ENCODE results near the gene ACO1.

The ACO1 gene

DNA sequence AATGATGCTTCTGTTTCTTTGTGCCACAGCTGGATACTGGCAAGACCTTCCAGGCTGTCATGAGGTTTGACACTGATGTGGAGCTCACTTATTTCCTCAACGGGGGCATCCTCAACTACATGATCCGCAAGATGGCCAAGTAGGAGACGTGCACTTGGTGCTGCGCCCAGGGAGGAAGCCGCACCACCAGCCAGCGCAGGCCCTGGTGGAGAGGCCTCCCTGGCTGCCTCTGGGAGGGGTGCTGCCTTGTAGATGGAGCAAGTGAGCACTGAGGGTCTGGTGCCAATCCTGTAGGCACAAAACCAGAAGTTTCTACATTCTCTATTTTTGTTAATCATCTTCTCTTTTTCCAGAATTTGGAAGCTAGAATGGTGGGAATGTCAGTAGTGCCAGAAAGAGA lies 65.5 kb downstream of the ACO1 start:
- no peaks in the 10 kb centered on the region for H3K4me1 ChIP-seq
- DNase-seq: no peak
- no peaks in the 10 kb centered on the region for H3K9me3 ChIP-seq
- no peaks in the 10 kb centered on the region for H3K36me3 ChIP-seq
- no peak overlapping the region for H3K4me3 ChIP-seq (ENCODE audit: low read depth, low read length)
- H3K27me3 ChIP-seq: no peaks in the 10 kb centered on the region
- TF ChIP-seq, protein P1, sequence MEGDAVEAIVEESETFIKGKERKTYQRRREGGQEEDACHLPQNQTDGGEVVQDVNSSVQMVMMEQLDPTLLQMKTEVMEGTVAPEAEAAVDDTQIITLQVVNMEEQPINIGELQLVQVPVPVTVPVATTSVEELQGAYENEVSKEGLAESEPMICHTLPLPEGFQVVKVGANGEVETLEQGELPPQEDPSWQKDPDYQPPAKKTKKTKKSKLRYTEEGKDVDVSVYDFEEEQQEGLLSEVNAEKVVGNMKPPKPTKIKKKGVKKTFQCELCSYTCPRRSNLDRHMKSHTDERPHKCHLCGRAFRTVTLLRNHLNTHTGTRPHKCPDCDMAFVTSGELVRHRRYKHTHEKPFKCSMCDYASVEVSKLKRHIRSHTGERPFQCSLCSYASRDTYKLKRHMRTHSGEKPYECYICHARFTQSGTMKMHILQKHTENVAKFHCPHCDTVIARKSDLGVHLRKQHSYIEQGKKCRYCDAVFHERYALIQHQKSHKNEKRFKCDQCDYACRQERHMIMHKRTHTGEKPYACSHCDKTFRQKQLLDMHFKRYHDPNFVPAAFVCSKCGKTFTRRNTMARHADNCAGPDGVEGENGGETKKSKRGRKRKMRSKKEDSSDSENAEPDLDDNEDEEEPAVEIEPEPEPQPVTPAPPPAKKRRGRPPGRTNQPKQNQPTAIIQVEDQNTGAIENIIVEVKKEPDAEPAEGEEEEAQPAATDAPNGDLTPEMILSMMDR (IDR thresholded peaks at IDR 0.05; ENCODE audit: low read depth, low read length): no peak

DNA sequence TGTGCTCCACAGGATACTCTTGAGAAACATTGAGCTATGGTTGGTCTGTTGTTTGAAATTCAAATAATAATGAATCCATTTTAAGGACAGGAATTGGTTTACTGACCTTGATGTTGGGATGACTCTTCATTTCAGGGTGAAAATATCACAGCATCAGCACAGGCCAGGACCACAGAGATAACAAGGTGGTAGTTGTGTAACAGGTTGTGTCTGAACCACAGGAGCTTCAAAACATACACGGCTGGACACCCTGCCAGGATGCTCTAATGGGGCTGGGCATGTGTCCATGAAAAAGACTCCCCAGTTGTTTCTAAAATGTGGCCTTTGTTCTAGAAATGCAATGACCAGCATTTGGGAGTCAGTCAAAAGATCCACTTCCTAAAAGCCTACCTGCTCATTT lies 69.8 kb downstream of the ACO1 start:
- no peak overlapping the region for H3K4me3 ChIP-seq (ENCODE audit: low read depth, low read length)
- H3K27me3 ChIP-seq: no peaks in the 10 kb centered on the region
- no peaks in the 10 kb centered on the region for H3K36me3 ChIP-seq
- TF ChIP-seq, protein P1 (IDR thresholded peaks at IDR 0.05; ENCODE audit: low read depth, low read length): no peak
- no peaks in the 10 kb centered on the region for H3K4me1 ChIP-seq
- DNase-seq: no peak
- no peaks in the 10 kb centered on the region for H3K9me3 ChIP-seq

DNA sequence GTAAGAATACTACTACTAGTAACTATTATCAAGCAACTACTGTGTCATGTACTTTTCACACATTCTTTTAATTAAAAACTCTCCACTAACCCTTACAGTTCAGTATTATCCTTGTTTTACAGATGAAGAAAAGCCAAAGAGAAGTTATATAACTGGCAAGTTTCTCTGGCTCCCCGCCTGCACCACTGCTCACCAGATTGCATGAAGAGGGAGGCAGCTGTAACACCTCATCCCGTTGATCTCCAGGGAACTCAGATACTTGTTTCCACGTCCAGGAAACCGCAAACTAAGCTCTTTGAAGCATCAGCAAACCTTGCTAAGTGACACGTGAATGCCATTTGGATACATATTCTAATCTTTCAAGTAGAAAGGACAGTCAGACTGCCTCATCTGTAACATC lies 71.3 kb downstream of the ACO1 start:
- no peaks in the 10 kb centered on the region for H3K27me3 ChIP-seq
- TF ChIP-seq, protein P1 (IDR thresholded peaks at IDR 0.05; ENCODE audit: low read depth, low read length): no peak
- no peak for DNase-seq

DNA sequence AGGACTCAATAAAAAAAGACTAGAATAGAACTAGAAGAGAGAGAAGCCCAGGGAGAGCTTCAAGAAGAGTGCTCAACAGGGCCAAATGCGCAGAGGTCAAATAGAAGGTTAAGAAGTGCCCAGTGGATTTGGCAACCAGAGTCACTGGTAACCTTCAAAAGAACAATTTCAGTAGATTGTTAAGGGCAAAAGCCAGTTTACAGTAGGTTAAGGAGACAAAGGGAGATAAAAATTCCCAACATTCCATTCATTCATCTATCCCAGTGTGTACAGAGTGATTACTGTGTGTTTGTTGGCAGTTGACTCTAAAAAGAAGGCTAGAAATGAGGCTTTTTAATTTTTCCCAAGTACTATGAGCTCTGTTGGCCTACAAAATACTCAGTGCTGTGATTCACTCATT lies 72.1 kb downstream of the ACO1 start:
- Histone ChIP-seq H3K36me3 (no peaks in the 10 kb centered on the region), H3K4me1 (no peaks in the 10 kb centered on the region), H3K9me3 (no peaks in the 10 kb centered on the region), H3K27me3 (no peaks in the 10 kb centered on the region), H3K4me3 (ENCODE audit: low read depth, low read length) (no peak overlapping the region)
- TF ChIP-seq, protein P1 (IDR thresholded peaks at IDR 0.05; ENCODE audit: low read depth, low read length): no peak
- no peak for DNase-seq

More for the DNA sequence above, 71.3 kb downstream of the ACO1 start:
- Histone ChIP-seq H3K4me3 (ENCODE audit: low read depth, low read length) (no peak overlapping the region), H3K36me3 (no peaks in the 10 kb centered on the region), H3K9me3 (no peaks in the 10 kb centered on the region), H3K4me1 (no peaks in the 10 kb centered on the region)

DNA sequence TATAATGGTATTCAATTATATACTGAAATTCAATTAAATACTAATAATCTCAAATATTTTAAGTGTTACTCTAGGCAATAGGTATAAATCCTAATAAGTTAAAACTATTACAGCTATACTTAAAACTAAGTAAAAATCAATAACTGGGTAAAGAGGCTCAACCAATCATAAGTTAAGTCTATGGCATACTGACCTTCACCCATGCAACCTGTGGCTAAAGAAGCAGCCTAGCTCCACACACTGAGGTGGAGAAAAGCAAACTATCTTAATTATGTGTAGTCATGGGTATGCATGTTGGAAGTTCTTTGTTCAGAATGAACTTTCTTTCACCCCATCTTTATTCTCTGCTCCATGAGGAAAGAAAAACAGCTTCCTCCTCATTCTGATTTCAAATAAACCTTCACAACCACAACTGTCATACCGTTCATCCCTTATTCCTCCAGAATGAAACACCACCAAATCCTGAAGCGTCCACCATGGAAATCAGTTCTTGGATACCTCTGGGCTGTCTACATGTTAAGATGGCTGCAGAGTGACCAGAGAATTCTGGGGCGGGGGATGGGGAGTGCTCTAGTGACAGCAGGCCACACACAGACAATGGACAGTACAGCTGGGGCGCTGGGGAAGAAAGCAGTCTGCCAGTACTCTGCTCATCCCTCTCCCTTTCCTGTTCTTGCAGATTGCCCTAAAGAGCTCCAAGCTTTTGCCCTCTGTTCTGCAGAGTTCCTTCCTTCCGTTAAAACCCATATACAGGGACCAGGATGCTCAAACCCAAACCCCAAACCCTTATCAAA lies 79.3 kb downstream of the ACO1 start:
- H3K4me1 ChIP-seq: no peaks in the 10 kb centered on the region
- H3K9me3 ChIP-seq: no peaks in the 10 kb centered on the region
- H3K27me3 ChIP-seq: no peaks in the 10 kb centered on the region; the same call in 1 of the 2 replicates
- TF ChIP-seq, protein P1 (IDR thresholded peaks at IDR 0.05; ENCODE audit: low read depth, low read length): no peak
- H3K4me3 ChIP-seq (ENCODE audit: low read depth, low read length): no peak overlapping the region
- no peak for DNase-seq
- H3K36me3 ChIP-seq: no peaks in the 10 kb centered on the region

DNA sequence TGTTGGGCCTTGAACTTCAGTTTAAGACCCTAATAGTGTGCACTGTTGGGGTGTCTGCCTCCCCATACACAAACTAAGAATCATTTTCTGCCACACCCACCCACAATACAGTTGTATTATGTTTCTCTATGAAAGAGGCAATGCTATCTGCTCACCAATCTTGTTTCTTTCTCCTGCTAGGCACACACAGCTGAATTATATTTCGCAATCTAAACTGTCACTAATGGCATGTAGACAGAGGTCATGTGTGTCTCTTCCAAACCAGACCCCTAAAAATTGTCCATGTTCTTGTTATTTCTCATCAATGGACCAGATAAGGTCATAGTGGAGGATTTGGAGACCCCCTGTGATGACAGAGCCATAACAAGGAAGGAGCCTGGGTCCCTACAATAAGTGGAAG lies 84.3 kb downstream of the ACO1 start:
- H3K36me3 ChIP-seq: no peaks in the 10 kb centered on the region
- TF ChIP-seq, protein P1 (IDR thresholded peaks at IDR 0.05; ENCODE audit: low read depth, low read length): no peak

More for the DNA sequence above, 84.3 kb downstream of the ACO1 start:
- H3K4me1 ChIP-seq: no peaks in the 10 kb centered on the region
- H3K4me3 ChIP-seq (ENCODE audit: low read depth, low read length): no peak overlapping the region
- no peak for DNase-seq
- H3K9me3 ChIP-seq: no peaks in the 10 kb centered on the region
- H3K27me3 ChIP-seq: no peaks in the 10 kb centered on the region; the same call in 1 of the 2 replicates
